LNCAP (cell line): Measurements from ENCODE around the gene JAK1.

Source experiments
- TF ChIP-seq, protein P1 (sequence below): fragments of 450-650 bp; IDR thresholded peaks from 2 replicates; pipeline ENCODE4 v1.5.1; 2017; ENCODE audit warnings: mild to moderate bottlenecking

JAK1 gene

DNA sequence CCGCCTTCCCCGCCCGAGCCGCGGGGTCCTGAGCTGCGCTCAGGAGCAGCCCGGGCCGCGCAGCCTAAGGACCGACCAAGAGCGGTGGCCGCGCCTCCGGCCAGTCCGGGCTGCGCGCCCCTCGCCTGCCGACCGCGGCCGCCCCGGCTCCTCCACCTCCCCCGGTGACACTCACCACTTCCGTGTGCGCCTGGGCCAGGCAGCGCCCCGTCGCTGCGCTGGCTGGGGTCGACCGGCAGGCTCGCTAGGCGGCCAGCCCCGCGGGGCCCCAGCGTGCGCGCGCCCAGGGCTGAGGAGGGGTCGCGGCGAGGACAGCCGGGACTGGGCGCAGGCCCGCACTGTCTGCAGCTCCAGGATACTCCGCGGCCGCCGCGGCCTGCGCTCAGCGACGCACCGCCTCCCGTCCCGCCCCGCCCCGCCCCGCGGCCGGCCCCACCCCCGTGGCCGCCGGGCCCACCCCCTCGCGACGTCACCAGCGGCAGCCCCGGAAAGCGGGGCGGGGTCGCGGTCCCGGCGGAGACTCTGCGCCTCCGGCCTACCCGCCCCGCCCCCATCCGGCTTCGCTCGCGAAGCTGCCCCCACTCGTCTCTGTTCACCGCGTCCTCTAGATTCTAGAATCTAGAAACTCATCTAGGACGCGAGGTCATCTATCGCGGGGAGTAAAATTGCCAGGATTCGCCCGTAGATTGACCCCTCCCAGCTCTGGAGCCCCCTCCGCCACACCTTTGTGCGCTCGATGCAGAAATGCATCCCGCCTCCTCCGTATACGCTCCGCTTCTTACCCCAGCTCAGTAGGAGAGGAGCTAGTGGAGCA lies at the start of gene JAK1:
Gene JAK1, minus strand, starts transcription at position 392 of the 814 bp plus-strand sequence. CDS start 80,285 bp downstream, outside the sequence.
- TF ChIP-seq, protein P1, sequence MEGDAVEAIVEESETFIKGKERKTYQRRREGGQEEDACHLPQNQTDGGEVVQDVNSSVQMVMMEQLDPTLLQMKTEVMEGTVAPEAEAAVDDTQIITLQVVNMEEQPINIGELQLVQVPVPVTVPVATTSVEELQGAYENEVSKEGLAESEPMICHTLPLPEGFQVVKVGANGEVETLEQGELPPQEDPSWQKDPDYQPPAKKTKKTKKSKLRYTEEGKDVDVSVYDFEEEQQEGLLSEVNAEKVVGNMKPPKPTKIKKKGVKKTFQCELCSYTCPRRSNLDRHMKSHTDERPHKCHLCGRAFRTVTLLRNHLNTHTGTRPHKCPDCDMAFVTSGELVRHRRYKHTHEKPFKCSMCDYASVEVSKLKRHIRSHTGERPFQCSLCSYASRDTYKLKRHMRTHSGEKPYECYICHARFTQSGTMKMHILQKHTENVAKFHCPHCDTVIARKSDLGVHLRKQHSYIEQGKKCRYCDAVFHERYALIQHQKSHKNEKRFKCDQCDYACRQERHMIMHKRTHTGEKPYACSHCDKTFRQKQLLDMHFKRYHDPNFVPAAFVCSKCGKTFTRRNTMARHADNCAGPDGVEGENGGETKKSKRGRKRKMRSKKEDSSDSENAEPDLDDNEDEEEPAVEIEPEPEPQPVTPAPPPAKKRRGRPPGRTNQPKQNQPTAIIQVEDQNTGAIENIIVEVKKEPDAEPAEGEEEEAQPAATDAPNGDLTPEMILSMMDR: no peak

DNA sequence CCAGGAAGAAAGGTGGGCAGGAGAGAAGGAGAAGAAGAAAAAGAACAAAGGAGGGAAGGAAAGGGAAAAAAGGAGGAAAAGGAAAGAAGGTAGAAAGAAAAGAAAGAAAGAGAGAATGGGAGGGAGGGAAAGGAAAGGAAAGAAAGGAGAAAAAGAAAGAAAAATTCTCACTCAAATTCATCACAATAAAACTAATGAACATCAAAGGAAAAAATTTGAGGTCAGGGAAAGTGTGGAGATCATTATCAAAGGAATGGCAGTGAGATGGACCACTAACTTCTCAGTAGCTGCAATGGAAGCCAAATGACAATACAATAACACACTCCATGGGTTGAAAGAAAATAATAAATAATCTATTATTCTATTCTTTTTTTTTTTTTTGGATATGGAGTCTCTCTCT lies 48.0 kb upstream of the JAK1 start:
- TF ChIP-seq, protein P1: no peak

DNA sequence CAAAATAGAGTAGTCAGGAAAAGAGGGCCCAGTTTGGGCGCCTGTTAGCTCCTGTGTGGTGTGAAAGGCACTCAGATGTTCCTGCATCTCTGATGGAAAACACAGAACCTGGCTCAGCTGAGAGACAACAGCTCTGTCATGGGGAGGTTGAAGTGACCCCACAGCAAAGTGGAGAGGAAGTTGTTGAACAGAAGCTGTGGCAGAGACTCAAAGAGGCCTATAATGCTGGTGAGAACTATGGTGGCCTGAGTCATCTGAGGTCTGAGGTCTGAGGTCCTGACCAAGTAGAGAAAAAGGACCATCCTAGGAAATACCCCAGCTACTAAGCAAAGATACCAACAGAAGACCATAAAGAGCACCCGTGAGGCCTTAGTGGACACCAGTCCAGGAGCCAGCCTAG lies 45.6 kb upstream of the JAK1 start:
- TF ChIP-seq, protein P1: no peak

DNA sequence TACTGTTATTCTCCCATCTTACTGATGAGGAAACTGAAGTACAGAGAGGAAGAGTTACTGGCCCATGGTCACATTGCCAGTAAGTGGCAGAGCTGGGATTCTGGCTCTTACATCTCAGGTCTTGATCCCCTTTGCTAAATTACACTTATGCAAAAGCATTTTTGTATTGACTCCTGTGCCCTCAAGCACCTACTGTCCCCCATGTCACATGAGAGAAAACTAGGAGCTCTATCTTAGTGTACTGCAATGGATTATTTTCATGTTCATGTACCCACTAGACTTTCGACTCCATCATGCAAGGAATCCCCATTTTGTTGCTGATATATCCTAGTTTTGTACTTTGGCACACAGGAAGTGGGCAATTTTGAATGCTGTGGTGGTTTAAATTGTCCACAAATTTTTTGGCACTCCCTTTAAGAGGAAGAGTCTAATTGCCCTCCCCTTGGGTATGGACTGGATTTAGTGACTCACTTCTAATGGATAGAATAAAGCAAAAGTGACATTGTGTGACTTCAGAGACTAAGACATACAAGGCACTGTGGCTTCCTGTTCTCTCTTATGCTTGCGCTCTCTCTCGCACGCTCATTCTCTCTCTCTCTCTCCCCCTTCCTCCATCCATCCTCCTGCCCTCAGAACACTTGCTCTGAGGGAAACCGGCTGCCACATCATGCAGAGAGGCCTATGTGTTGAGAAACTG lies 43.5 kb upstream of the JAK1 start:
- TF ChIP-seq, protein P1: no peak

DNA sequence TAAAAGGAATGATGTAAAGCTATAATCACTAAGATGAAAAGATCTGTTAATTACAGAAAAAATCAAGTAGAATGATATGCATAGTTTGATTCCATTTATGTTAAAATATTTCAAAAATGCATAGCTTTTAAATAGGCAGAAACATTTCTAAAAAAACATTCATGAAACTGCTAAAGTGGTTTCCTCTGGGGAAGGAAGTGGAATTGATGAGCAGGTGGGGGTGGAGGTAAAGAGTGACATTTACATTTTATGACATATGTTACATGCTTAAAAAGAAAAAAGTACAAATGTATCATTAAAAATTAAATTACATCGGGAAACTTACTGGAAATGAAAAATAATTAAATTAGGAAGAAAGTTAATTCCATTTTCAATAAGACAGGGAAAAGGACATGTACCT lies 42.8 kb upstream of the JAK1 start:
- TF ChIP-seq, protein P1: no peak

DNA sequence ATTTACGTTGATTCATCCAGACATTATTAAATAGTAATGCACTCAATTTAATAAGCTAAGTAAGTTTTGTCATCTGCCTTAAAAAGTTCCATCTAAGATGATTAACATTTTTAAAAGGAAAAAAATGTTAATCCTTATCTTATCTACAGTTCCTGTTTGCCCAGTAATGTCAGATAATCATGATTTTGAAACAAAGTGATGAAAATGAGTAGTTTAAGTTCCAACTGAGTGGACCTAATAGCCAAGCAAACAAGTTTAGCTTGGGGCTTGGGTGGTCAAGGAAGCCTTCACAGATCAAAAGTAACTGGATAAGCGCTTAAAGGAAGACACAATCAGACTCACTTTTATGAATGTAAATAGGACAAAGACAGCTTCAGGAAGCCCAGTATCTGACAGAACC lies 40.5 kb upstream of the JAK1 start:
- TF ChIP-seq, protein P1: no peak

DNA sequence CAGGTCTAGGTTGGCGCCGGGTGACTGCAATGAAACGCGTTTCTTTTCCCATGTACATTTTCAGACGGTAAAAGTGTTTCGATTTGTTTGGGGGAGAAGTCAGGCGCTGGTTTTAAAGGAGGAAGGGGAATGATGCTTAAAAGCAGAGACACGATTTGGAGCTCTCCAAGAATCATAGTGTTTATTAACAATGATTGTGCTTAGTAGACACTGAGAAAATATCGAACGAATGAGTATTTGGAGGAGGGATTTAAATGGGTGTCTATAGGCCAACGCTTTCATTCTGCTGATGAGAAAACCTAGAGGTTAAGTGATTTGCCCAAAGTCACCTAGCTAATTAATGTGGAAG lies 36.9 kb upstream of the JAK1 start:
- TF ChIP-seq, protein P1: no peak
